BLaER1 (cell line): ENCODE results near the gene FOXP4.

Source experiments
- H3K27ac ChIP-seq: shearing (Covaris generic); formaldehyde crosslinking; 2 replicates; pipeline ENCODE4 v1.8.1; 2022
- H3K27me3 ChIP-seq: shearing (Covaris generic); formaldehyde crosslinking; 2 replicates; pipeline ENCODE4 v1.8.1; 2022
- H3K36me3 ChIP-seq: shearing (Covaris generic); formaldehyde crosslinking; 2 replicates; pipeline ENCODE4 v1.8.1; 2022
- H3K4me1 ChIP-seq: shearing (Covaris generic); formaldehyde crosslinking; 2 replicates; pipeline ENCODE4 v1.8.1; 2022
- H3K4me2 ChIP-seq: shearing (Covaris generic); formaldehyde crosslinking; 2 replicates; pipeline ENCODE4 v1.8.1; 2022
- H3K4me3 ChIP-seq: shearing (Covaris generic); formaldehyde crosslinking; 2 replicates; pipeline ENCODE4 v1.8.1; 2022
- H3K9ac ChIP-seq: shearing (Covaris generic); formaldehyde crosslinking; 2 replicates; pipeline ENCODE4 v1.8.1; 2022
- H3K9me3 ChIP-seq: shearing (Covaris generic); formaldehyde crosslinking; 2 replicates; pipeline ENCODE4 v1.8.1; 2022
- H4K20me1 ChIP-seq: shearing (Covaris generic); formaldehyde crosslinking; 2 replicates; pipeline ENCODE4 v1.8.1; 2022
- Cebpa-rat ChIP-seq: shearing (Covaris generic); IDR thresholded peaks from 2 replicates; pipeline ENCODE4 v1.8.1; 2022

The FOXP4 gene

DNA sequence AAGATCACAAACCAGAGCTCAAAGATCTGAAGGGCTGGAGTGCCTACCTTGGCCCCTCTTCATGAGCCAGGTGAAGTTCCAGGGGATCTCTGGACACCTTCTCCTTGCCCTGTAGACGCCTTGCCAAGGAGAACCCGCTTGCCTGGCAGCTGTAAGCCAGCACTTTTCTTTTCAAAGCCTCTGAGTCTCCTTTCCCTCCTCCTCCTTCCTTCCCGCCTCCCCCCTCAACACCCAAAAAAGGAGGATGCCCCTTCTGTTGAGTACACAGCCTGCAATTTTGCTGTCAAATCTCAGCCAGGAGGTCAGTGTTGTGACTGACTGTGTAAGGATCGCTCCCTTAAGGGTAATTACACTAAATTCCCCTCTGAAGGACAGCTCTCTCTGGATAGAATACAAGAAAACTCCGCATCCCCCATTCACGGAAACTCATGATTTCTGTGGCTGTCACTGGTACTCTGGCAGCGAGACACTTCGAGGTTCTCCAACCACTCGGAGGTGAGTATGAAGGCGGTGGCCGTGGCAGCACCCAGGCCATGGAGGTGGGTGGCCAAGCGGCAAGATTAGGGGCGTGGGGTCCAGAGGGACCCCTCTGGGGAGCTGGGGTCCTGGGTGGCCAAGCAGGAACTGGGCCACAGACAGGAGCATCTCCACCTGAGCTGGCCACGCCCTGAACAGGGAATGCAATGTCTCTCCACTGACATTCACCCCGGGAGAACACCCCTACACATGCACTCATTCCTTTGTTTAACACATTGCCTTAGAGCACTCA, 23.2 kb upstream of the FOXP4 start:
- no peak overlapping the region for H3K4me3 ChIP-seq
- no peak overlapping the region for H3K27ac ChIP-seq
- H3K9ac ChIP-seq: no peak overlapping the region
- H3K9me3 ChIP-seq: no peaks in the 10 kb centered on the region
- no peaks in the 10 kb centered on the region for H3K27me3 ChIP-seq
- peaks cover 18% of the 10 kb centered on the region for H4K20me1 ChIP-seq
- TF ChIP-seq Cebpa-rat: no peak
- peak overlapping the region; percentile 9; the same call in 1 of the 2 replicates for H3K4me2 ChIP-seq
- no peaks in the 10 kb centered on the region for H3K36me3 ChIP-seq
- peaks cover 31% of the 10 kb centered on the region for H3K4me1 ChIP-seq

DNA sequence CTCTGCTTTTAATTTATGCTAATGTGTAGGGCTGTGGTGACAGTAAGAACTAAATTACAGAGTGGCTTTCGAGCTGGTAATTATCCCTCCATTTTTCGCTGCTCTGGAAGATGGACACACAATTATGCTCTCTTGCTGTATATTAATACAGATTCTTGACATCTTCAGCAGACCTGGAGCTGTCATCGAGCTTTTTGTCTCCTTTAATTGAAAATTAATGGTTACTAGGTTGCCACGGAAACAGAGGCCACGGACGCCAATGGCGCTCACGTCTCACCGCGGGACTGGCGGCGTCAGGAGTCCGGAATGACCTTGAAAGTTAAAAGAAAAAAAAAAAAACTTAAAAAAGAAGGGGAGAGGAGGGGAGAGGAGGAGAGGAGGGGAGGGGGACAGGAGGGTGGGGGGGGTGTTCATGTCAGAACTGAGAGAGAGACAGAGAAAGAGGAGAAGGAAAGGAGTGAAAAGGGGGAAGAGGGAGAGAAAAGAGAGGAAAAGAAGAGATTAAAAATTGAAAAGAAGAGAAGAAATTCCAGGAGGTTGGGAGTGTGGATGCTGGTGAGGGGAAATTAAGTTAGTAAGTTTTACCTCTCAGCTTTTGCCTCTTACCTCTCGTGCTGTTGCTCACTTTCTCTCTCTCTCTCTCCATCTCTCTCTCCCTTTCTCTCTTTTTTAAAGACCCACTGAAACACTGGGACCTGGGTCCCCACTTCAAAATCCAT, 22.1 kb upstream of the FOXP4 start:
- Histone ChIP-seq H3K27me3 (no peaks in the 10 kb centered on the region), H3K4me2 (peak overlapping the region; percentile 9; the same call in 1 of the 2 replicates), H3K9me3 (no peaks in the 10 kb centered on the region), H3K36me3 (no peaks in the 10 kb centered on the region), H3K4me3 (no peak overlapping the region), H3K9ac (no peak overlapping the region), H3K27ac (no peak overlapping the region), H3K4me1 (peaks cover 42% of the 10 kb centered on the region), H4K20me1 (peaks cover 29% of the 10 kb centered on the region)
- TF ChIP-seq Cebpa-rat: no peak

DNA sequence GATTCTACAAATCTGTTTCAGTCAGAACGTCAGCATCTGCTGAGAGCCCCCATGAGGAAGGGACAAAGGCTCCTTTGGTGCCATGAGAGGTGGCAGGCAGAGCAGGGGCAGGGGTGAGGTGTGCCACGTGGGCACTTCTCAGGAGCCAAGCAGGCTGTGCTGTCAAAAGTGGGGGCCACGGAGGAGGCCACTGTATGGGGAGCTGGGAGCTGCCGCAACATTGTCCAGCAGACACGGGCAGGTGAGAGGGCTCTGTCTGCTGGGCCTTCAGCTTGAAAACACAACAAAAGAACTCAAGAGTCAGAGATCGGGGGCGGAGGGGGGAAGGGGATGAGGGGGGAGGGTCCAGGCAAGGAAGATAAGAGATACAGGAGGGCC, 21.6 kb upstream of the FOXP4 start:
- no peak overlapping the region for H3K9ac ChIP-seq
- no peak overlapping the region for H3K27ac ChIP-seq
- no peaks in the 10 kb centered on the region for H3K36me3 ChIP-seq
- no peak for TF ChIP-seq Cebpa-rat
- H3K27me3 ChIP-seq: no peaks in the 10 kb centered on the region; the same call in 1 of the 2 replicates
- H3K9me3 ChIP-seq: no peaks in the 10 kb centered on the region
- no peak overlapping the region for H3K4me2 ChIP-seq
- H3K4me1 ChIP-seq: peaks cover 47% of the 10 kb centered on the region
- H4K20me1 ChIP-seq: peaks cover 34% of the 10 kb centered on the region
- H3K4me3 ChIP-seq: no peak overlapping the region

DNA sequence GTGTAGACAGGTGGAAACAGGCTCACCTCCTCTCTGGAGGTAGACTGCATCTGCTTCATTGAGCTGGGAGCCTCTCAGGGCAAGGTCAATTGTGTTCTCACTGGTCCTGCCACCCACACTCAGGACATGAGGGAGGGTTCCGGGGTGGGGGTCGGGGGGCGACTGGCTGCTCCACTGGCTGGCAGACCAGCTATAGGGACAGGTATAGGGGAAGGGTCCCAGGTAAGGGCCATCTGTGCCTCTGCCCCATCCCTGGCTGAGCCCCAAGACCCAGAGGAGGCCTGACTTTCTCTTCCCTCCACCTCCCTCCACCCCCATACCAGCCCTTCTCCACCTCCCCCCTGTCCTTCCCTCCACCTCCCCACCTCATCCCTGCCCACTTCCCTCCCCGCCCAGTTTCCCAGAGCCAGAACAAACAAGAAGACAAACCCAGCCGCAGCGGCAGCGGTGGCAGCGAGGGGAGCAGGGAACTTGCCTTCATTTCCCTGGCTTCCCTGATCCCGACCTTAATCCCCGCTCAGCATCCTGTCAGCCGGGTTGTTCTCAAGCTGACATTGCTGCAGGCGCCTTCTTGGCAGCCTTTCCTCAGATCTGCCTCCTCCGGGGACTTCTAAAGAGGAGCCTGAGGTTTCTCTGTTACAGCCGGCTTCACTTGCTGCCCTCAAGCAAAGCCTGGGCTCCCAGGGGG, 18.3 kb upstream of the FOXP4 start:
- TF ChIP-seq Cebpa-rat: no peak
- no peaks in the 10 kb centered on the region for H3K9me3 ChIP-seq
- no peak overlapping the region for H3K27ac ChIP-seq
- peak overlapping the region; percentile 11; the same call in 1 of the 2 replicates for H3K4me3 ChIP-seq
- peak overlapping the region; percentile 95 for H3K4me2 ChIP-seq
- no peaks in the 10 kb centered on the region; the same call in 1 of the 2 replicates for H3K27me3 ChIP-seq
- peaks cover 77% of the 10 kb centered on the region for H3K4me1 ChIP-seq
- peaks cover 51% of the 10 kb centered on the region for H4K20me1 ChIP-seq
- H3K9ac ChIP-seq: no peak overlapping the region
- no peaks in the 10 kb centered on the region for H3K36me3 ChIP-seq

DNA sequence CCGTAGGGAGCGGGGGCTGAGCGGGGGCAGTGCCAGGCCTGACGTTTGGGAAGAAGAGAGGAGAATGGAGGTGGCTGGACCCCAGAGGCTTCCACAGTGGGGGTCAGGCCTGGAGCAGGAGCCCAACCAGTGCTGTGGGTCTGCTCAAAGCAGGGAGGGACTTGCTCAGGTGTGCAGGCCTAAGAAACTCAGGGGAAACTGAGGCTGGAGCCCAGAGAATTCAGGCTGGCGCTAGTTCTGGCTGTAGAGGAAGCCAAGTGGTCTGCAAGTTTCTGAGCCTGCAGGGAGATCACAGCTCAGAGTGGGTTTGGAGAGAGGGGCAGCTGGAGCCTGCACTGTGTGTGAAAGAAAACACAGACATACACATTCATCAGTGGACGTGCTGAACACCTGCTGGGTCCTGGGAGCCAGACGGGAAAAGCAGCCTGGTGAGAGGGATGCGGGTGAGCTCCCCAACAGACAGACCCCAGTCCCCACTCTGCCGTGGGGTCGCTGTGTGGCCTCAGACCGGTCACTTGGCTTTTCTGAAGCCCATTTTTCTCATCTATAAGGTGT, 17.7 kb upstream of the FOXP4 start:
- H3K4me1 ChIP-seq: peaks cover 77% of the 10 kb centered on the region
- no peak for TF ChIP-seq Cebpa-rat
- peak overlapping the region; percentile 95 for H3K4me2 ChIP-seq
- no peak overlapping the region for H3K9ac ChIP-seq
- no peak overlapping the region for H3K27ac ChIP-seq
- H3K27me3 ChIP-seq: no peaks in the 10 kb centered on the region; the same call in 1 of the 2 replicates
- H3K36me3 ChIP-seq: no peaks in the 10 kb centered on the region
- 0 out of 2 replicates have a peak overlapping the region, but pooled peaks have one; percentile 11 for H3K4me3 ChIP-seq
- H3K9me3 ChIP-seq: no peaks in the 10 kb centered on the region
- peaks cover 51% of the 10 kb centered on the region for H4K20me1 ChIP-seq

DNA sequence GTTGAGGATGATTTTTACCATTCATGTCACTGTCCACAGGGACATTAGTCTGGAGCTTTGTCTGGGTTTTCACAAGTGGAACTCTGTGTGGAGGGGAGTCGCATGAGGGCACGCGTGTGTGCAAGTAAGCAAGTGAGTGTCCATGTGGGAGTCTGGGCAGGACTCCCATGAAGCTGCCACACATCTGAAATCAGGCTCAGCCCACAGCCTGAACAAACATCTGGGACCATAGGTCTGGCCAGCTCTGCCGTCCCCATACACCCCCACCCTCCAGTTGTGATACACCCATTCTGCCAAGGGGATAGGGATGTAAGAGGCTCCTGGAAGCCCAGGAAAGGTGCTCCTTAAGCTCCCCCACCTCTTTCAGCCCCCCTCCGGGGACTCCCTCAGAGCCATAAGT, 17.1 kb upstream of the FOXP4 start:
- TF ChIP-seq Cebpa-rat: no peak

DNA sequence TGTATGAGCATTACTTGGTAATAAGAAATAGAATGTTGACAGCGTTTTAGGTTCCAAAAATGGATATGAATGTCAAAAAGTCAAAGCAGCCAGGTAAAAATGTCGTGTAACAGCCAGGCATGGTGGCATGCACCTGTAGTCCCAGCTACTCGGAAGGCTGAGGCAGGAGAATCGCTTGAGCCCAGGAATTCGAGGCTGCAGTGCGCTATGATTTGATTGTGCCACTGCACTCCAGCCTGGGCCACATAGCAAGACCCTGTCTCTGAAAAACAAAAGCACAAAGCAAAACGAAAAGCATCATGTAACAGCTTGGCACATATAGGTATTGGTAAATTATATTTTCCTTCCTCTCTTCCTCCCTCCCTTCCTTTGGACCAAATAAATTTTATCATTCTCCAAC, 16.2 kb upstream of the FOXP4 start:
- peaks cover 51% of the 10 kb centered on the region for H4K20me1 ChIP-seq
- H3K36me3 ChIP-seq: no peaks in the 10 kb centered on the region
- H3K9ac ChIP-seq: no peak overlapping the region
- no peak overlapping the region for H3K27ac ChIP-seq
- H3K4me3 ChIP-seq: no peak overlapping the region
- H3K4me1 ChIP-seq: peaks cover 80% of the 10 kb centered on the region
- no peaks in the 10 kb centered on the region for H3K9me3 ChIP-seq
- H3K4me2 ChIP-seq: peak overlapping the region; percentile 95
- TF ChIP-seq Cebpa-rat: no peak
- H3K27me3 ChIP-seq: no peaks in the 10 kb centered on the region; the same call in 1 of the 2 replicates

More for the DNA sequence above, 17.1 kb upstream of the FOXP4 start:
- no peak overlapping the region for H3K27ac ChIP-seq
- H3K4me1 ChIP-seq: peaks cover 78% of the 10 kb centered on the region
- peaks cover 51% of the 10 kb centered on the region for H4K20me1 ChIP-seq
- no peaks in the 10 kb centered on the region for H3K36me3 ChIP-seq
- H3K9me3 ChIP-seq: no peaks in the 10 kb centered on the region
- no peak overlapping the region for H3K9ac ChIP-seq
- no peaks in the 10 kb centered on the region; the same call in 1 of the 2 replicates for H3K27me3 ChIP-seq
- H3K4me2 ChIP-seq: peak overlapping the region; percentile 95
- H3K4me3 ChIP-seq: no peak overlapping the region

DNA sequence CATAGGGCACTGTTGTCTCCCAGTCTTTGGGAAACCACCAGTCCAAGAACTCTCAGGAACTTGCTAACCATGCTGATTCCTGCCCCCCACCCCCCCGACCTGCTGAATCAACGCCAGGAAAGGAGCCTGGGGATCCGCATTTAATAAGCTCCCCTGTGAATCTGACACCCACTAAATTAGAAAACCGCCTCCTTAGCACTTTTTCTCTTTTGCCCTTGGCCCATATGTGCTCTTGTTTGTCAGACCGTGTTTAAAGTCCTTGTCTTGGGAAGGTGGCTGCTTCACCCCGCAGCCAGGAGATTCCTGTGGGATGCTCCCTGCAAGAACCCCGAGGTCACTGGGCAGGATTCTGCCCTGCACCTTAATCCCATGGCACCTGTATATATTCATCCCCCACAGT, 15.7 kb upstream of the FOXP4 start:
- Histone ChIP-seq H3K9me3 (no peaks in the 10 kb centered on the region), H4K20me1 (peaks cover 51% of the 10 kb centered on the region), H3K4me3 (no peak overlapping the region), H3K4me1 (peaks cover 80% of the 10 kb centered on the region), H3K27ac (no peak overlapping the region), H3K4me2 (peak overlapping the region; percentile 95), H3K27me3 (no peaks in the 10 kb centered on the region; the same call in 1 of the 2 replicates), H3K36me3 (no peaks in the 10 kb centered on the region), H3K9ac (no peak overlapping the region)
- no peak for TF ChIP-seq Cebpa-rat

DNA sequence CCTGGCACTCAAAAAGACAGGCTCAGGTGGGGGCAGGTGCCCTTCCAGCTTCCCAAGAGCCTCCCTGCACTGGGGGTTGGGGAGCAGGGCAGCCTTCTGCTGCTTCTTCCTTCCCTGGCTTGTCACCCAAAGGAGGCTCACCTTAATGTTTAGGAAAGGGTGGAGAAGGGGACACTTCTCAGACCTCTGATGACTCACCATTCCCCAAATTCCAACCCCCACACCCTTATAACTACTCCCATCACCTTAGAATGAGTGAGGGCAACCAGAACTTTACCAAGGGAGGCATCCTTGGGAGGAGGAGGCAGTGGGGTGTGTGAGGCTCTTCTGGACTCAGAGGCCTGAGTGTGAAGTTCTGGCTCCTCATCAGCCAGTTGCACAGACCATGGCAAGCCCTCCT, 15.2 kb upstream of the FOXP4 start:
- peak overlapping the region; percentile 75; the same call in 1 of the 2 replicates for H3K27ac ChIP-seq
- no peaks in the 10 kb centered on the region for H3K36me3 ChIP-seq
- no peaks in the 10 kb centered on the region; the same call in 1 of the 2 replicates for H3K27me3 ChIP-seq
- H3K4me2 ChIP-seq: peak overlapping the region; percentile 95
- H3K4me1 ChIP-seq: peaks cover 85% of the 10 kb centered on the region
- no peaks in the 10 kb centered on the region for H3K9me3 ChIP-seq
- TF ChIP-seq Cebpa-rat: no peak
- H3K4me3 ChIP-seq: peak overlapping the region; percentile 39; the same call in 1 of the 2 replicates
- 0 out of 2 replicates have a peak overlapping the region, but pooled peaks have one; percentile 17 for H3K9ac ChIP-seq
- peaks cover 51% of the 10 kb centered on the region for H4K20me1 ChIP-seq
